CD8-positive, alpha-beta memory T cell (primary cell): ENCODE data around the gene NBL1. TPM values are rescaled to one million over a fixed set of nuclear protein-coding genes. Genes with fewer than 3 reads are reported as not detected.
A peak's percentile ranks its signal among the peaks of the same experiment; 100 is the strongest.

ENCODE experiments used
- CTCF ChIA-PET: fragments of 350-600 bp; sonication (Branson Sonifier 250); formaldehyde crosslinking; loops from one replicate; lab custom pipeline; 2021; ENCODE audit warnings: antibody characterized with exemption; lab: Charles Lee
- POLR2A ChIA-PET: fragments of 350-600 bp; sonication (Branson Sonifier 250); formaldehyde crosslinking; loops from one replicate; lab custom pipeline; 2021; ENCODE audit warnings: antibody characterized with exemption; lab: Charles Lee
- DNase-seq, 5 donors: peaks; one replicate each; pipeline versions ENCODE4 v3.0.0 to v3.0.0-alpha.2; 2020 to 2022; ENCODE audit warnings: mixed read lengths in 1 of 5
- H3K27ac ChIP-seq: one replicate; pipeline ENCODE4 v1.7.0; 2013; ENCODE audit warnings: low read depth, mild to moderate bottlenecking, low read length, moderate library complexity
- H3K27me3 ChIP-seq: 2 replicates; pipeline ENCODE4 v1.7.0; 2013; ENCODE audit warnings: low read length, mild to moderate bottlenecking; ENCODE audit not compliant: insufficient read depth, poor library complexity, severe bottlenecking
- H3K36me3 ChIP-seq: 2 replicates; pipeline ENCODE4 v1.7.0; 2013; ENCODE audit warnings: mild to moderate bottlenecking, low read length, moderate library complexity; ENCODE audit not compliant: insufficient read depth
- H3K4me1 ChIP-seq: 2 replicates; pipeline ENCODE4 v1.7.0; 2013; ENCODE audit warnings: mild to moderate bottlenecking, low read length, moderate library complexity; ENCODE audit not compliant: insufficient read depth
- H3K4me3 ChIP-seq: 2 replicates; pipeline ENCODE4 v1.7.0; 2013; ENCODE audit warnings: mild to moderate bottlenecking, low read length
- H3K9me3 ChIP-seq: 2 replicates; pipeline ENCODE4 v1.7.0; 2013; ENCODE audit warnings: mild to moderate bottlenecking, low read length
- H3K27ac Mint-ChIP-seq, 8 donors: one replicate each; pipeline ENCODE4 v1.8.0; 2020 to 2021; ENCODE audit warnings: mixed read lengths in 8 of 8, mild to moderate bottlenecking in 6 of 8, inconsistent platforms in 3 of 8, moderate library complexity in 3 of 8
- H3K27me3 Mint-ChIP-seq, 2 donors: one replicate each; pipeline ENCODE4 v1.8.0; 2020 to 2021; ENCODE audit warnings: mixed read lengths in 2 of 2, mild to moderate bottlenecking in 1 of 2, moderate library complexity in 1 of 2
- H3K36me3 Mint-ChIP-seq, 3 donors: one replicate each; pipeline ENCODE4 v1.8.0; 2020 to 2021; ENCODE audit warnings: mixed read lengths in 3 of 3, inconsistent platforms in 1 of 3, mild to moderate bottlenecking in 1 of 3
- H3K4me1 Mint-ChIP-seq, 3 donors: one replicate each; pipeline ENCODE4 v1.8.0; 2020 to 2021; ENCODE audit warnings: mixed read lengths in 3 of 3, inconsistent platforms in 1 of 3, mild to moderate bottlenecking in 1 of 3
- H3K4me3 Mint-ChIP-seq, 7 donors: one replicate each; pipeline ENCODE4 v1.8.0; 2020 to 2021; ENCODE audit warnings: mixed read lengths in 7 of 7, mild to moderate bottlenecking in 6 of 7, moderate library complexity in 4 of 7, inconsistent platforms in 2 of 7
- H3K9me3 Mint-ChIP-seq, 5 donors: one replicate each; pipeline ENCODE4 v1.8.0; 2020 to 2022; ENCODE audit warnings: mixed read lengths in 5 of 5, mild to moderate bottlenecking in 3 of 5, moderate library complexity in 2 of 5, inconsistent platforms in 1 of 5
- polyA plus RNA-seq: library from polyadenylated mRNA; unstranded; fragments of 300-500 nt; fragmentation: Illumina TruSeq; gene quantifications from one replicate; pipeline ENCODE4 v1.2.3, GENCODE V29; 2021
- total RNA-seq, 2 experiments: library from RNA; stranded (reverse); gene quantifications; one replicate each; pipeline ENCODE4 v1.2.3, GENCODE V29; 2021

Gene NBL1
- total RNA-seq (10 to 100 TPM; 35.6 to 36.3 TPM), polyA plus RNA-seq (8.1 TPM)

GRCh38 chr1:19643602-19644394, at the start of gene NBL1:
Gene NBL1 (plus strand): TSS chr1:19644311. CDS start chr1:19655031, 10,720 bp downstream.
- peaks cover 27% of the 10 kb centered on the region for H3K4me1 ChIP-seq
- peaks cover 6% of the 10 kb centered on the region for H3K27me3 ChIP-seq
- Mint-ChIP-seq H3K4me3 (peak within 1 kb of the TSS; percentile 89 to 98 (median 97)), H3K9me3 (no peaks in the 10 kb centered on the region), H3K27ac (peak within 1 kb of the TSS in 7 of 8 donors; percentile 88 to 98 (median 94)), H3K27me3 (peaks cover 19 to 27% of the 10 kb centered on the region in 2 donors), H3K4me1 (peaks cover 17 to 42% (median 22%) of the 10 kb centered on the region in 3 donors), H3K36me3 (peaks cover 0 to 2% (median 0%) of the 10 kb centered on the region in 3 donors)
- H3K27ac ChIP-seq: peak within 1 kb of the TSS; percentile 25
- peak within 1 kb of the TSS; percentile 61 for H3K4me3 ChIP-seq
- ChIA-PET POLR2A (interaction anchor here (0.9 to 2.0 kb wide), 2 partner anchors 46 to 158 kb away, joined by 3 to 22 read pairs; partner anchors contain the start of gene CAPZB), CTCF (interaction anchor here (0.9 to 1.1 kb wide), 3 partner anchors 48 to 208 kb away, joined by 3 read pairs; no protein-coding TSS in a partner anchor)
- H3K36me3 ChIP-seq: no peaks in the 10 kb centered on the region
- H3K9me3 ChIP-seq: no peaks in the 10 kb centered on the region
- DNase-seq: peak; percentile 61 to 83 (median 69)

- Mint-ChIP-seq H3K4me3 (peak overlapping the region; percentile 87 to 98 (median 97)), H3K36me3 (peaks cover 0 to 20% (median 3%) of the 10 kb centered on the region in 3 donors), H3K9me3 (no peaks in the 10 kb centered on the region), H3K27me3 (peaks cover 0 to 5% of the 10 kb centered on the region in 2 donors), H3K4me1 (peaks cover 38 to 53% (median 46%) of the 10 kb centered on the region in 3 donors), H3K27ac (peak overlapping the region; percentile 97 to 100 (median 100))
- no peaks in the 10 kb centered on the region for H3K27me3 ChIP-seq
- H3K4me3 ChIP-seq: peak overlapping the region; percentile 94
- ChIA-PET CTCF (interaction anchor here (0.9 to 3.2 kb wide), 12 partner anchors 10 to 204 kb away, joined by 3 to 13 read pairs (median 4); no protein-coding TSS in a partner anchor), POLR2A (interaction anchor here (0.7 to 2.1 kb wide), 9 partner anchors 10 to 345 kb away, joined by 3 to 22 read pairs (median 4); partner anchors contain the start of genes CAPZB, EMC1 and NBL1)
- no peak for DNase-seq
- H3K36me3 ChIP-seq: no peaks in the 10 kb centered on the region
- H3K9me3 ChIP-seq: no peaks in the 10 kb centered on the region
- H3K27ac ChIP-seq: peak overlapping the region; percentile 100
- peaks cover 46% of the 10 kb centered on the region for H3K4me1 ChIP-seq
Observed at GRCh38 chr1:19596065-19596713, 47.9 kb upstream of the NBL1 start.

- Histone ChIP-seq H3K4me1 (peaks cover 53% of the 10 kb centered on the region), H3K4me3 (peak overlapping the region; percentile 94), H3K9me3 (no peaks in the 10 kb centered on the region), H3K27ac (peak overlapping the region; percentile 100), H3K27me3 (no peaks in the 10 kb centered on the region), H3K36me3 (no peaks in the 10 kb centered on the region)
- peak; percentile 97 to 99 (median 98) for DNase-seq
- H3K4me3 Mint-ChIP-seq: peak overlapping the region; percentile 87 to 98 (median 97)
- peak overlapping the region; percentile 97 to 100 (median 100) for H3K27ac Mint-ChIP-seq
- H3K27me3 Mint-ChIP-seq: peaks cover 0 to 5% of the 10 kb centered on the region in 2 donors
- H3K36me3 Mint-ChIP-seq: peaks cover 0 to 24% (median 6%) of the 10 kb centered on the region in 3 donors
- ChIA-PET CTCF (interaction anchor here (0.9 to 2.6 kb wide), 10 partner anchors 9 to 205 kb away, joined by 3 to 7 read pairs (median 4); no protein-coding TSS in a partner anchor), POLR2A (interaction anchor here (0.7 to 2.1 kb wide), 12 partner anchors 10 to 346 kb away, joined by 3 to 22 read pairs (median 4); partner anchors contain the start of genes CAPZB, EMC1 and NBL1)
- H3K9me3 Mint-ChIP-seq: no peaks in the 10 kb centered on the region
- peaks cover 42 to 59% (median 52%) of the 10 kb centered on the region in 3 donors for H3K4me1 Mint-ChIP-seq
Observed at GRCh38 chr1:19596714-19597495, 47.2 kb upstream of the NBL1 start.

GRCh38 chr1:19597496-19598309, 46.4 kb upstream of the NBL1 start:
- Histone ChIP-seq H3K27ac (peak overlapping the region; percentile 100), H3K36me3 (no peaks in the 10 kb centered on the region), H3K4me1 (peaks cover 61% of the 10 kb centered on the region), H3K9me3 (no peaks in the 10 kb centered on the region), H3K4me3 (peak overlapping the region; percentile 94), H3K27me3 (no peaks in the 10 kb centered on the region)
- Mint-ChIP-seq H3K4me3 (peak overlapping the region; percentile 87 to 98 (median 97)), H3K27ac (peak overlapping the region; percentile 97 to 100 (median 100)), H3K36me3 (peaks cover 0 to 31% (median 6%) of the 10 kb centered on the region in 3 donors), H3K27me3 (peaks cover 0 to 5% of the 10 kb centered on the region in 2 donors), H3K4me1 (peaks cover 46 to 67% (median 60%) of the 10 kb centered on the region in 3 donors), H3K9me3 (no peaks in the 10 kb centered on the region)
- ChIA-PET CTCF (interaction anchor here (0.8 to 2.6 kb wide), 13 partner anchors 8 to 207 kb away, joined by 3 to 7 read pairs (median 3); no protein-coding TSS in a partner anchor), POLR2A (interaction anchor here (0.5 to 2.1 kb wide), 13 partner anchors 9 to 388 kb away, joined by 3 to 22 read pairs (median 4); partner anchors contain the start of genes CAPZB, EMC1, NBL1 and UBR4)
- DNase-seq: peak in 2 of 5 donors; percentile 75 to 82

- H3K36me3 ChIP-seq: no peaks in the 10 kb centered on the region
- H3K27ac ChIP-seq: no peak overlapping the region
- Mint-ChIP-seq H3K9me3 (no peaks in the 10 kb centered on the region), H3K27me3 (peaks cover 0 to 5% of the 10 kb centered on the region in 2 donors), H3K36me3 (peaks cover 0 to 39% (median 11%) of the 10 kb centered on the region in 3 donors), H3K27ac (peak overlapping the region; percentile 61 to 97 (median 94)), H3K4me1 (peaks cover 57 to 84% (median 76%) of the 10 kb centered on the region in 3 donors), H3K4me3 (peak overlapping the region; percentile 16 to 65 (median 45))
- ChIA-PET CTCF (no interaction called here), POLR2A (no interaction called here)
- H3K27me3 ChIP-seq: no peaks in the 10 kb centered on the region
- peaks cover 75% of the 10 kb centered on the region for H3K4me1 ChIP-seq
- H3K4me3 ChIP-seq: peak overlapping the region; percentile 5
- no peak for DNase-seq
- no peaks in the 10 kb centered on the region for H3K9me3 ChIP-seq
Observed at GRCh38 chr1:19599810-19600209, 44.3 kb upstream of the NBL1 start.

- Mint-ChIP-seq H3K27me3 (no peaks in the 10 kb centered on the region), H3K36me3 (peaks cover 0 to 30% (median 11%) of the 10 kb centered on the region in 3 donors), H3K4me1 (peaks cover 69 to 92% (median 87%) of the 10 kb centered on the region in 3 donors), H3K4me3 (no peak overlapping the region), H3K9me3 (no peaks in the 10 kb centered on the region), H3K27ac (peak overlapping the region in 3 of 8 donors; percentile 65 to 95 (median 81))
- Histone ChIP-seq H3K9me3 (no peaks in the 10 kb centered on the region), H3K27ac (no peak overlapping the region), H3K27me3 (no peaks in the 10 kb centered on the region), H3K36me3 (no peaks in the 10 kb centered on the region), H3K4me1 (peaks cover 92% of the 10 kb centered on the region), H3K4me3 (no peak overlapping the region)
- no peak for DNase-seq
- CTCF ChIA-PET: interaction anchor here (1.2 kb wide), 1 partner anchor 48 kb away, joined by 3 read pairs; no protein-coding TSS in a partner anchor
- POLR2A ChIA-PET: no interaction called here
Observed at GRCh38 chr1:19602486-19602885, 41.6 kb upstream of the NBL1 start.
